Heart left ventricle (tissue), 16 donors: ENCODE results near the gene USP35. TPM values are rescaled to one million over a fixed set of nuclear protein-coding genes. Genes with fewer than 3 reads are reported as not detected.

ENCODE experiments used
- ATAC-seq, 4 donors: fragments of 200-7000 bp; cut with Tn5 transposase; one replicate each; pipeline ENCODE4 v1.9.1; 2020 to 2022; ENCODE audit warnings: moderate library complexity in 4 of 4, mild to moderate bottlenecking in 3 of 4, moderate number of reproducible peaks in 1 of 4
- DNase-seq, 5 donors: peaks; one replicate each; pipeline ENCODE4 v3.0.0-alpha.2; 2020
- H3K27ac ChIP-seq, 12 donors: fragments of 200-600 bp; sonication (generic) in 4 of 12; one replicate each; pipeline versions ENCODE4 v1.5.0 to v1.8.0; 2016 to 2022; ENCODE audit warnings: mild to moderate bottlenecking in 2 of 12
- H3K27me3 ChIP-seq, 9 donors: fragments of 200-600 bp; sonication (generic) in 2 of 9; one replicate each; pipeline versions ENCODE4 v1.5.1 to v1.8.0; 2016 to 2022; ENCODE audit warnings: mild to moderate bottlenecking in 3 of 9
- H3K36me3 ChIP-seq, 9 donors: fragments of 200-600 bp; sonication (generic) in 2 of 9; one replicate each; pipeline versions ENCODE4 v1.5.0 to v1.8.0; 2018 to 2022; ENCODE audit warnings: mild to moderate bottlenecking in 2 of 9
- H3K4me1 ChIP-seq, 12 donors: fragments of 200-600 bp; sonication (generic) in 4 of 12; one replicate each; pipeline versions ENCODE4 v1.5.0 to v1.8.0; 2016 to 2022; ENCODE audit warnings: mild to moderate bottlenecking in 3 of 12
- H3K4me3 ChIP-seq, 12 donors: fragments of 200-600 bp; sonication (generic) in 4 of 12; one replicate each; pipeline versions ENCODE4 v1.5.0 to v1.8.0; 2017 to 2022; ENCODE audit warnings: mild to moderate bottlenecking in 9 of 12, moderate library complexity in 4 of 12
- H3K9me3 ChIP-seq, 12 donors: fragments of 200-600 bp; sonication (generic) in 4 of 12; one replicate each; pipeline versions ENCODE4 v1.5.0 to v1.8.0; 2016 to 2022; ENCODE audit warnings: mild to moderate bottlenecking in 1 of 12
- CTCF ChIP-seq, 12 donors: fragments of 200-600 bp; sonication (generic) in 4 of 12; IDR thresholded peaks; one replicate each; pipeline versions ENCODE4 v1.5.0 to v1.8.0; 2018 to 2022; ENCODE audit warnings: antibody characterized with exemption in 12 of 12, mild to moderate bottlenecking in 5 of 12
- POLR2A ChIP-seq, 2 donors: fragments of 450-650 bp; IDR thresholded peaks; one replicate each; pipeline ENCODE4 v1.6.1; 2017; ENCODE audit warnings: antibody characterized with exemption in 2 of 2, mild to moderate bottlenecking in 2 of 2, moderate library complexity in 2 of 2
- WGBS, 4 donors: extraction: QIAGEN DNeasy Blood & Tissue Kit in 2 of 4; methylation state at CpG; one replicate each; pipeline versions ENCODE4 v1.1.5 to v1.1.7; 2013 to 2018; 5-methylcytosine and 5-hydroxymethylcytosine counted together
- intact Hi-C, 10 donors: fragments of 100-400 bp; cut with DNase I; formaldehyde crosslinking; loops; one replicate each; pipeline versions ENCODE4 v1.11.1 to v1.14.2; 2022
- polyA plus RNA-seq, 2 donors: library from polyadenylated mRNA; stranded (reverse); fragments of 200-250 nt; gene quantifications; one replicate each; pipeline ENCODE4 v1.2.3, GENCODE V29; 2013
- total RNA-seq, 9 donors: library from RNA; depleted of rRNA in 2 of 9; stranded (reverse); fragments of >200 nt in 2 of 9; fragmentation: NEBNext Ultra II Directional in 3 of 9; extraction: Animal tissue kit (Norgen Biotek cat#: 25700) in 3 of 9; gene quantifications; one replicate each; pipeline versions ENCODE4 v1.1.0 to v1.2.4, GENCODE V29; 2016 to 2023
- donor health status: ischemic (EF 13 %, LVEDD 7.1; RV severe dilation, severe dysfunction).
- donor health status: healthy with polysubstance abuse.
- donor health status: DM: no; HTN: yes; CAD: no.
- donor health status: DM: no; HTN: no; CAD: no.
- donor health status: ischemic (EF 25% LVEDD 6.9; RV normal size, moderate dysfunction).
- donor health status: ischemic (EF 25% LVEDD 5.7; RV mildly dilated, moderate dysfunction).
- donor health status: healthy.
- donor health status: DM: yes; HTN: yes; CAD: no.
- donor health status: ischemic (EF 35%, LVEDD 5.7; RV mildly dilated, moderate dysfunction).
- donor health status: nonischemic (EF 11% LVEDD 7.7; RV severe dilation, severe dysfunction).
- donor health status: DM: yes; HTN: yes; CAD: no.
- donor health status: PGD.
- donor health status: ischemic (EF 29% LVEDD 5.4; RV normal size, mild dysfunction).
- donor health status: nonischemic (EF 23%, LVEDD 6.1; RV moderate dilation, normal function).

Gene USP35
- total and polyA plus RNA-seq, 11 donors: 4.5 to 8.1 (median 5.3) TPM

- peaks cover 0 to 11% (median 0%) of the 10 kb centered on the region in 12 donors for H3K9me3 ChIP-seq
- no peak overlapping the region for H3K4me3 ChIP-seq
- intact Hi-C loops: loop anchor here in 2 of 10 donors (10.0 kb wide), 1 partner anchor 165 kb away; the partner anchor contains the start of gene GAB2 (in 2 of the 2)
- H3K4me1 ChIP-seq: peaks cover 0 to 38% (median 24%) of the 10 kb centered on the region in 12 donors
- DNase-seq (no peak), ATAC-seq (no peak)
- H3K27ac ChIP-seq: peak overlapping the region in 5 of 12 donors; percentile 6 to 50 (median 32)
- H3K36me3 ChIP-seq: peaks cover 0 to 45% (median 25%) of the 10 kb centered on the region in 9 donors
- no peaks in the 10 kb centered on the region for H3K27me3 ChIP-seq
- TF ChIP-seq CTCF (IDR thresholded peaks at IDR 0.05) (no peak), POLR2A (IDR thresholded peaks at IDR 0.05) (no peak)
- WGBS, 4 donors: 92 to 94% (median 92%) methylated on average over 8 of the region's 8 CpGs
These were observed 61.4 kb downstream of the USP35 start for GRCh38 chr11:78250099-78250498.

- ATAC-seq: peak; percentile 49 to 88 (median 78)
- H3K9me3 ChIP-seq: peaks cover 0 to 5% (median 0%) of the 10 kb centered on the region in 12 donors
- H3K4me3 ChIP-seq: no peak overlapping the region
- no peak for TF ChIP-seq POLR2A (IDR thresholded peaks at IDR 0.05)
- H3K36me3 ChIP-seq: peaks cover 0 to 41% (median 24%) of the 10 kb centered on the region in 9 donors
- intact Hi-C loops: loop anchor here in 2 of 10 donors (10.0 kb wide), 1 partner anchor 164 kb away; the partner anchor contains the start of gene GAB2 (in 2 of the 2)
- no peaks in the 10 kb centered on the region for H3K27me3 ChIP-seq
- no peak for DNase-seq
- peaks cover 0 to 47% (median 27%) of the 10 kb centered on the region in 12 donors for H3K4me1 ChIP-seq
- H3K27ac ChIP-seq: peak overlapping the region in 9 of 12 donors; percentile 27 to 59 (median 44)
- 4 to 9% (median 7%) methylated on average over 1 of the region's 1 CpG for WGBS, 4 donors
These were observed 62.5 kb downstream of the USP35 start for GRCh38 chr11:78251083-78251775.

GRCh38 chr11:78253797-78254196, 65.1 kb downstream of the USP35 start:
- H3K27me3 ChIP-seq: no peaks in the 10 kb centered on the region
- H3K9me3 ChIP-seq: no peaks in the 10 kb centered on the region
- no peak overlapping the region for H3K4me3 ChIP-seq
- peaks cover 0 to 17% (median 12%) of the 10 kb centered on the region in 9 donors for H3K36me3 ChIP-seq
- WGBS, 4 donors: 94 to 96% (median 95%) methylated on average over 4 of the region's 4 CpGs
- ATAC-seq: no peak
- intact Hi-C loops: loop anchor here in 2 of 10 donors (10.0 kb wide), 1 partner anchor 161 kb away; the partner anchor contains the start of gene GAB2 (in 2 of the 2)
- peaks cover 0 to 65% (median 42%) of the 10 kb centered on the region in 12 donors for H3K4me1 ChIP-seq
- TF ChIP-seq CTCF (IDR thresholded peaks at IDR 0.05): no peak
- DNase-seq: no peak
- no peak overlapping the region for H3K27ac ChIP-seq

GRCh38 chr11:78254268-78254667, 65.5 kb downstream of the USP35 start:
- WGBS, 4 donors: 96 to 100% (median 98%) methylated on average over 4 of the region's 4 CpGs
- ATAC-seq (no peak), DNase-seq (no peak)
- Histone ChIP-seq H3K4me1 (peaks cover 0 to 65% (median 42%) of the 10 kb centered on the region in 12 donors), H3K4me3 (no peak overlapping the region), H3K27ac (no peak overlapping the region), H3K9me3 (no peaks in the 10 kb centered on the region), H3K27me3 (no peaks in the 10 kb centered on the region), H3K36me3 (peaks cover 0 to 12% (median 8%) of the 10 kb centered on the region in 9 donors)
- intact Hi-C loops: loop anchor here in 2 of 10 donors (10.0 kb wide), 1 partner anchor 161 kb away; the partner anchor contains the start of gene GAB2 (in 2 of the 2)
- TF ChIP-seq POLR2A (IDR thresholded peaks at IDR 0.05): no peak
- no peak for TF ChIP-seq CTCF (IDR thresholded peaks at IDR 0.05)
